Body of pancreas (tissue), 4 donors: ENCODE measurements around the gene C9orf78.

Experiments
- CTCF ChIP-seq, 7 experiments: fragments of 450-650 bp in 4 of 7; fragments of 200-600 bp in 3 of 7; sonication (generic) in 3 of 7; IDR thresholded peaks; one replicate each; pipeline ENCODE4 v1.5.1; 2016 to 2019; ENCODE audit warnings: antibody characterized with exemption in 7 of 7
- POLR2A ChIP-seq, 3 donors: fragments of 450-650 bp; IDR thresholded peaks; one replicate each; pipeline ENCODE4 v1.6.1; 2016; ENCODE audit warnings: antibody characterized with exemption in 3 of 3, mild to moderate bottlenecking in 2 of 3

GRCh38 chr9:129794549-129794948 is 40.5 kb downstream of the C9orf78 start:
- no peak for TF ChIP-seq CTCF (IDR thresholded peaks at IDR 0.05)
- no peak for TF ChIP-seq POLR2A (IDR thresholded peaks at IDR 0.05)
